HFF-Myc (cell line): ENCODE data around the gene ZNF865.

Experiments used
- DNase-seq: peaks from one replicate; pipeline ENCODE4 v3.0.0-alpha.2; 2011; ENCODE audit warnings: low read depth; ENCODE audit errors: extremely low read depth
- H3K4me3 ChIP-seq: replicated peaks from 2 replicates; pipeline ENCODE4 v1.5.1; 2011; ENCODE audit warnings: low read depth, mild to moderate bottlenecking, control low read depth, low read length
- TF ChIP-seq, protein P1 (sequence below): IDR thresholded peaks from 2 replicates; pipeline ENCODE4 v1.5.1; 2012; ENCODE audit warnings: mild to moderate bottlenecking, low read depth, low read length, control low read depth; ENCODE audit errors: missing control alignments

ZNF865 gene

DNA sequence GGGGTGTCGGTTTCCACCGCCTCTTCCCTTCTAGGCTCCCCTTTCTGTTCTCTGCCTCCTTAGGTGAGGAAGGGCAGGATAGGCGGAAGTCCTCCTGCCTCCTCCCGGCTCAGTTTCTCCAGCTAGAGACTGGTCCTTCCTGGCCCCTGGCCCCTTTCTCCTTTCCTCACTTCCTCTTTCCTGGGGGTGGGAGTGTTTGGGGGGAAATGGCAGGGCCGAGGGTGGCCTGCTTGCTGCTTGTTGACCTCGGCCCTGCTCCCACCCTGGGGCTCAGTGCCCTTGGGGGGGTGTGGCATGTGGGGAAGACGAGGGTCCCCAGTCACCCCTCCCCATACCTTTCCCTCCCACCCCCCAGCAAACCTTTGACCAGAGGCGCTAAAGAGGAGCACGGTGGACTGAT is 54.4 kb downstream of the ZNF865 start:
- DNase-seq = no peak
- TF ChIP-seq, protein P1, sequence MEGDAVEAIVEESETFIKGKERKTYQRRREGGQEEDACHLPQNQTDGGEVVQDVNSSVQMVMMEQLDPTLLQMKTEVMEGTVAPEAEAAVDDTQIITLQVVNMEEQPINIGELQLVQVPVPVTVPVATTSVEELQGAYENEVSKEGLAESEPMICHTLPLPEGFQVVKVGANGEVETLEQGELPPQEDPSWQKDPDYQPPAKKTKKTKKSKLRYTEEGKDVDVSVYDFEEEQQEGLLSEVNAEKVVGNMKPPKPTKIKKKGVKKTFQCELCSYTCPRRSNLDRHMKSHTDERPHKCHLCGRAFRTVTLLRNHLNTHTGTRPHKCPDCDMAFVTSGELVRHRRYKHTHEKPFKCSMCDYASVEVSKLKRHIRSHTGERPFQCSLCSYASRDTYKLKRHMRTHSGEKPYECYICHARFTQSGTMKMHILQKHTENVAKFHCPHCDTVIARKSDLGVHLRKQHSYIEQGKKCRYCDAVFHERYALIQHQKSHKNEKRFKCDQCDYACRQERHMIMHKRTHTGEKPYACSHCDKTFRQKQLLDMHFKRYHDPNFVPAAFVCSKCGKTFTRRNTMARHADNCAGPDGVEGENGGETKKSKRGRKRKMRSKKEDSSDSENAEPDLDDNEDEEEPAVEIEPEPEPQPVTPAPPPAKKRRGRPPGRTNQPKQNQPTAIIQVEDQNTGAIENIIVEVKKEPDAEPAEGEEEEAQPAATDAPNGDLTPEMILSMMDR = no peak
- H3K4me3 ChIP-seq = no peak overlapping the region

DNA sequence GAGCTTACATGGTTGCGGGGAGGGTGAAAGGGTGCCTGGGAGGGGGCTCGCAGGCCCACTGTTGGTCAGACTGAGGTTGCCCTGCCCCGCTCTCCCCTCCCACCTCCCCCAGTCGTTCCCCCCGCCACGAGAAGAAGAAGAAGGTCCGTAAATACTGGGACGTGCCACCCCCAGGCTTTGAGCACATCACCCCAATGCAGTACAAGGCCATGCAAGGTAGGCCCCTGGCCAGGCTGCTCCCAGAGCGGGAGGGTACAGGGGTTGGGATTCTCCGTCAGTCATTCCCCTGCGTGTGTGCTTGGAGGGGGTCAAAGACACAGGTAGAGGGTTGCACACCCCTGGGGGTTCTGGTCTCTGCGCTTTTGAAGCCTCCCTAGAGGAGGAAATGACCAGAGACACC is 55.0 kb downstream of the ZNF865 start:
- H3K4me3 ChIP-seq = no peak overlapping the region
- no peak for DNase-seq
- TF ChIP-seq, protein P1 = no peak

DNA sequence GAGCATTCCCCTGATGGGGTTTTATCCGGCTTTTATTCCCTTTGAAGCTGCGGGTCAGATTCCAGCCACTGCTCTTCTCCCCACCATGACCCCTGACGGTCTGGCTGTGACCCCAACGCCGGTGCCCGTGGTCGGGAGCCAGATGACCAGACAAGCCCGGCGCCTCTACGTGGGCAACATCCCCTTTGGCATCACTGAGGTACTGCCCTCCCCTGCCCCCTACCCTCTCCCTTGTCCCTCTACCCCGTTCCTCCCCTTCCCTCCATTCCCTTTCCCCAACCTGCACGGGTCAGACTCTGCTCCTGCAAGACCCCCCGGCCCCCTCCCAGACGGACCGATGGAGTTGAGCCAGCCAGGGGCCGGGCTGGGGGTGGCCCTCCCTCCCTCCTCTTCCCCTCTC is 55.5 kb downstream of the ZNF865 start:
- TF ChIP-seq, protein P1 = no peak
- no peak for DNase-seq
- no peak overlapping the region for H3K4me3 ChIP-seq

DNA sequence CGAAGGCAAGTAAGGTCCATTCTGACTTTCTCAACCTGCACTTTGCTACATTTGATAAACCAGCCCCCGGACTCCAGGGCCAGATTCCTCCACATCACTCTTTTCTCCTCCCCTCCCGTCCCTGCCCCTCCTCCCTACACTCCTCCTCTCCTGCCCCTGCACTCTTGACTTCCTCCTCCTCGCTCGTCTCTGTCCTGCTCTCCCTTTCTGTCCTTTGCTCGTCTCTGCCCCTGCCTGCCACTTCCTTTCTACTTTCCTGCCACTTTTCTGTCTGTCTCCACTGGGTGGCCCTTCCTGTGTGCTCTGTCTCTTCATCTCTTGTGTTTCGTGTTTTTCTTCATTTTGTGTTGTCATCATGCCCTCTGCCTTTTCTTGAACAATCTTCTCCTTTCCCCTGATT is 56.4 kb downstream of the ZNF865 start:
- DNase-seq = no peak
- H3K4me3 ChIP-seq = no peak overlapping the region
- TF ChIP-seq, protein P1 = no peak

DNA sequence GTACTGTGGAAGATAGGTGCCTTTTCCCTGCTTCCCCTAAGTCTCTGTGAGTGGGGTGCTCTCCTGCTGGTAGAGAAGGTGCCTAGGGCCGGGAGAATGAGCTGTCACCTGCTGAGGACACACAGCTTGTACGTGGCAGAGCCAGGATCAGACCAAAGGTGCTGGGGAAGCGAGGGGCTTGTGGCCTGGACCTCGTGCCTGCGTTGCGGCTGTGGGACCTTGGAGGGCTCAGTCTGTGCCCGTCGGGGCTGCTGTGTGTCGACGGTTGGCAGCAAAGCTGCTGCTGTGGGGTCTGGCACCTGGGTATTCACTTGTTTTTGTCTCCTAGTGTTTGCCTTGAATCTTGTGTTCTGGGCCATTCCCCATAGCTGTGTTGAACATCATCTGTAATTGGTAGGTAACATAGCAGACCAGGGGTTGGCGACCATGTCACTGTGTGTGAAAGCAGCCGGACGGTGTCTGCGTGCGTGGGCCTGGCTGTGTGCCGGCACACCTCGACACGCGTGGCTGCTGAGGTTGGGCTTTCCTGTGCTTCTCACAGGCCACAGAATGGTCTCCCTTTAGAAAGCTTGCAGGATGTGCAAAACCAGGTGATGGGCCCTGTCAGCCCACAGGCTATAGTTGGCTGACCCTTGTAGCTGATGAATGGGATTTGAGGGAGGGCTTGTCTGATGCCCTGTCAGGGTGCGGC is 58.5 kb downstream of the ZNF865 start:
- TF ChIP-seq, protein P1 = no peak
- DNase-seq = no peak
- H3K4me3 ChIP-seq = no peak overlapping the region

DNA sequence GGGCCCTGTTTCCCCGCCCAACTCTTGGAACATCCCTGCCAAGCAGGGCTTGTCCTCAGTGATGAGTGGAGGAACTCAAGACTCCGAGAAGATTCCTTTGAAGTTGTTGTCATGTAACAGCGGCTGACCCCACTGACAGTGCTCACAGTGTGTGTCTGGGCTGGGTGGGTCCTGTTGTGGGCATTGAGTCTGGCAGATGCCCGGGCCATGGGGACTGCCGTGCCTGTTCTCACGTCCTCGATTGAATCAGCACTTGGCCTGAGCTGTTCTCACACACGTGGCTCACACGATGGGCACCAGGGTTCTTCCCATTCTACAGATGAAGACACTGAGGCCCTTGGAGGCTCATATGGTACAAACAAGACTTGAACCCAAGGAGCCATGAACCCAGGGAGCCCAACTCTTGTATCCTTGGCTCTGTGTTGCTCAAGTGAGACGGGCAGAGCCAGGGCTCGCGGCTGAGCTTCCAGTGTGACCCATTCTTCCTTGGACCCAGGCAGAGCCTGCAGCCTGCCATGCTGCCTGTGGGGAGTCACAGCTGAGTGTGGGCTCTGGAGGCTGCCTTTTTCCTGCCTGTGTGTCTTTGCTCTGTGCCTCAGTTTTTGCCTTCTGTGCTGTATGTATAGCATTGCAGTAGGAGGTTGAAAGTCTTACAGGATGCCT is 61.0 kb downstream of the ZNF865 start:
- H3K4me3 ChIP-seq = no peak overlapping the region
- DNase-seq = no peak
- TF ChIP-seq, protein P1 = no peak
